ENCODE measurements around the gene STATH. TPM values are rescaled to one million over a fixed set of nuclear protein-coding genes. Genes with fewer than 3 reads are reported as not detected.

STATH gene
- not detected for polyA plus RNA-seq (2013, experiment 1 of 2)
- polyA plus RNA-seq (2013, experiment 2 of 2): not detected

- no peak within 1 kb of the TSS for H3K4me2 ChIP-seq (ENCODE audit: insufficient read depth, low read length, poor library complexity, severe bottlenecking)
- H2BK15ac ChIP-seq (ENCODE audit: low read length): no peak within 1 kb of the TSS
- H2BK12ac ChIP-seq (ENCODE audit: low read length): no peak within 1 kb of the TSS
- no peak within 1 kb of the TSS for H4K91ac ChIP-seq (ENCODE audit: low read depth, low read length, poor library complexity)
- no CpG with 5 or more reads among the region's 3 CpGs for WGBS, 2 donors (ENCODE audit: extremely low coverage in 2 of 2, insufficient read length in 2 of 2, insufficient replicate concordance in 1 of 2)
- no peak within 1 kb of the TSS for H2AFZ ChIP-seq (ENCODE audit: low read length)
- H3K27ac ChIP-seq (replicated peaks; ENCODE audit: low read length): no peak within 1 kb of the TSS
- H3K27me3 ChIP-seq (ENCODE audit: control insufficient read depth in 3 of 3, insufficient read depth in 3 of 3, low read depth in 1 of 3, low read length in 3 of 3): no peaks in the 10 kb centered on the region
- H3K4me1 ChIP-seq (ENCODE audit: control insufficient read depth in 2 of 2, insufficient read depth in 1 of 2, low read depth in 1 of 2, low read length in 2 of 2): no peaks in the 10 kb centered on the region
- no peaks in the 10 kb centered on the region for H3K9me3 ChIP-seq (replicated peaks in 1 of 2; ENCODE audit: control insufficient read depth in 2 of 2, insufficient read depth in 1 of 2, low read depth in 1 of 2, low read length in 2 of 2)
- H3K79me1 ChIP-seq (ENCODE audit: low read depth, low read length): no peaks in the 10 kb centered on the region
- no peak for DNase-seq (ENCODE audit: low spot score)
- H3K4me3 ChIP-seq (ENCODE audit: low read length in 2 of 2): no peak within 1 kb of the TSS
- H2AK5ac ChIP-seq (ENCODE audit: low read depth, low read length): no peak within 1 kb of the TSS
- no peak within 1 kb of the TSS for H3K18ac ChIP-seq (ENCODE audit: low read length)
- no peak within 1 kb of the TSS for H3K23ac ChIP-seq (ENCODE audit: low read depth, low read length, poor library complexity)
- H3K9ac ChIP-seq (ENCODE audit: low read depth, low read length, poor library complexity): no peak within 1 kb of the TSS
- H3K36me3 ChIP-seq (replicated peaks in 1 of 2; ENCODE audit: control insufficient read depth in 2 of 2, insufficient read depth in 2 of 2, low read length in 2 of 2): no peaks in the 10 kb centered on the region
- H4K8ac ChIP-seq (ENCODE audit: low read depth, low read length): no peak within 1 kb of the TSS
- H3K14ac ChIP-seq (ENCODE audit: low read length): no peak within 1 kb of the TSS
- H2BK5ac ChIP-seq (ENCODE audit: low read length): no peak within 1 kb of the TSS
- no peak within 1 kb of the TSS for H3K4ac ChIP-seq (ENCODE audit: low read length)
- H2BK120ac ChIP-seq (ENCODE audit: low read depth, low read length): no peak within 1 kb of the TSS
Observed at GRCh38 chr4:69995526-69996016, at the start of gene STATH. TSS of gene STATH (plus strand) at chr4:69995966. CDS start at chr4:69998438, 2,472 bp downstream.

- Histone ChIP-seq H3K4me1 (ENCODE audit: control insufficient read depth in 2 of 2, insufficient read depth in 1 of 2, low read depth in 1 of 2, low read length in 2 of 2) (no peaks in the 10 kb centered on the region), H2BK15ac (ENCODE audit: low read length) (no peak overlapping the region), H4K91ac (ENCODE audit: low read depth, low read length, poor library complexity) (no peak overlapping the region), H3K27ac (replicated peaks; ENCODE audit: low read length) (no peak overlapping the region), H2BK120ac (ENCODE audit: low read depth, low read length) (no peak overlapping the region), H3K9me3 (replicated peaks in 1 of 2; ENCODE audit: control insufficient read depth in 2 of 2, insufficient read depth in 1 of 2, low read depth in 1 of 2, low read length in 2 of 2) (no peaks in the 10 kb centered on the region), H3K27me3 (ENCODE audit: control insufficient read depth in 3 of 3, insufficient read depth in 3 of 3, low read depth in 1 of 3, low read length in 3 of 3) (no peaks in the 10 kb centered on the region), H3K23ac (ENCODE audit: low read depth, low read length, poor library complexity) (no peak overlapping the region), H3K4me3 (ENCODE audit: low read length in 2 of 2) (no peak overlapping the region), H2BK5ac (ENCODE audit: low read length) (no peak overlapping the region), H3K36me3 (replicated peaks in 1 of 2; ENCODE audit: control insufficient read depth in 2 of 2, insufficient read depth in 2 of 2, low read length in 2 of 2) (no peaks in the 10 kb centered on the region), H3K18ac (ENCODE audit: low read length) (no peak overlapping the region), H3K4me2 (ENCODE audit: insufficient read depth, low read length, poor library complexity, severe bottlenecking) (no peak overlapping the region), H4K8ac (ENCODE audit: low read depth, low read length) (no peak overlapping the region), H3K79me1 (ENCODE audit: low read depth, low read length) (no peaks in the 10 kb centered on the region), H2AFZ (ENCODE audit: low read length) (no peak overlapping the region), H3K4ac (ENCODE audit: low read length) (no peak overlapping the region), H3K9ac (ENCODE audit: low read depth, low read length, poor library complexity) (no peak overlapping the region), H3K14ac (ENCODE audit: low read length) (no peak overlapping the region), H2BK12ac (ENCODE audit: low read length) (no peak overlapping the region), H2AK5ac (ENCODE audit: low read depth, low read length) (no peak overlapping the region)
- DNase-seq (ENCODE audit: low spot score): no peak
- no CpG with 5 or more reads among the region's 3 CpGs for WGBS, 2 donors (ENCODE audit: extremely low coverage in 2 of 2, insufficient read length in 2 of 2, insufficient replicate concordance in 1 of 2)
Observed at GRCh38 chr4:69951602-69952001, 44.2 kb upstream of the STATH start.

DNA sequence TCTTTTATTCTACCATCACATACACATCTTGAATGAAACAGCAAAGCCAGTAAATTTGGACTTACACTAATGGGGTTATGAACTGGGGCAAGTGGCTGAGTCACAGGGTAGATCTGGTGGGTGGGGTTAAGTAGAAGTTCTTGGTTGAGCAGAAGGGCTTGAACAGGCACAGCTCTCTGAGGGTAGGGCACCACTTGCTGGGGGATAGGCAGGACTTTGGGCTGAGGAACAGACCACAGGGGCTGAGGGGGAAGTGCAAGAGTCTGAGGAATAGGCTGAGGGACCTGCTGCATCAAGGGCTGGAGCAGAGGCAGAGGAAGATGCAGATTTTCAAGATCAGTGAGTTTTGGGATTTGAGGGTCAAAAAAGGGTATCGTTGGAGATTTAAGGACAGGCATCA, 38.6 kb upstream of the STATH start:
- Histone ChIP-seq H2AK5ac (ENCODE audit: low read depth, low read length) (no peak overlapping the region), H3K23ac (ENCODE audit: low read depth, low read length, poor library complexity) (no peak overlapping the region)

GRCh38 chr4:69965628-69966027, 30.1 kb upstream of the STATH start, which contains the start of gene CSN2:
TSS of gene CSN2 (minus strand) at chr4:69965728. CDS start at chr4:69960995, 4,733 bp downstream.
- no peak for DNase-seq (ENCODE audit: low spot score)
- H3K36me3 ChIP-seq (replicated peaks in 1 of 2; ENCODE audit: control insufficient read depth in 2 of 2, insufficient read depth in 2 of 2, low read length in 2 of 2): no peaks in the 10 kb centered on the region
- no peak within 1 kb of the TSS for H2BK5ac ChIP-seq (ENCODE audit: low read length)
- no peaks in the 10 kb centered on the region for H3K27me3 ChIP-seq (ENCODE audit: control insufficient read depth in 3 of 3, insufficient read depth in 3 of 3, low read depth in 1 of 3, low read length in 3 of 3)
- H3K18ac ChIP-seq (ENCODE audit: low read length): no peak within 1 kb of the TSS
- no peaks in the 10 kb centered on the region for H3K9me3 ChIP-seq (replicated peaks in 1 of 2; ENCODE audit: control insufficient read depth in 2 of 2, insufficient read depth in 1 of 2, low read depth in 1 of 2, low read length in 2 of 2)
- H2BK120ac ChIP-seq (ENCODE audit: low read depth, low read length): no peak within 1 kb of the TSS
- no peak within 1 kb of the TSS for H3K4me2 ChIP-seq (ENCODE audit: insufficient read depth, low read length, poor library complexity, severe bottlenecking)
- H3K23ac ChIP-seq (ENCODE audit: low read depth, low read length, poor library complexity): no peak within 1 kb of the TSS
- H3K4me3 ChIP-seq (ENCODE audit: low read length in 2 of 2): no peak within 1 kb of the TSS
- no peak within 1 kb of the TSS for H3K27ac ChIP-seq (replicated peaks; ENCODE audit: low read length)
- no peaks in the 10 kb centered on the region for H3K4me1 ChIP-seq (ENCODE audit: control insufficient read depth in 2 of 2, insufficient read depth in 1 of 2, low read depth in 1 of 2, low read length in 2 of 2)
- no peak within 1 kb of the TSS for H2BK15ac ChIP-seq (ENCODE audit: low read length)
- H3K79me1 ChIP-seq (ENCODE audit: low read depth, low read length): no peaks in the 10 kb centered on the region
- no peak within 1 kb of the TSS for H3K14ac ChIP-seq (ENCODE audit: low read length)
- no peak within 1 kb of the TSS for H3K4ac ChIP-seq (ENCODE audit: low read length)
- no CpG with 5 or more reads among the region's 2 CpGs for WGBS, 2 donors (ENCODE audit: extremely low coverage in 2 of 2, insufficient read length in 2 of 2, insufficient replicate concordance in 1 of 2)
- no peak within 1 kb of the TSS for H4K8ac ChIP-seq (ENCODE audit: low read depth, low read length)
- H3K9ac ChIP-seq (ENCODE audit: low read depth, low read length, poor library complexity): no peak within 1 kb of the TSS
- no peak within 1 kb of the TSS for H2AK5ac ChIP-seq (ENCODE audit: low read depth, low read length)
- no peak within 1 kb of the TSS for H2AFZ ChIP-seq (ENCODE audit: low read length)
- H4K91ac ChIP-seq (ENCODE audit: low read depth, low read length, poor library complexity): no peak within 1 kb of the TSS
- no peak within 1 kb of the TSS for H2BK12ac ChIP-seq (ENCODE audit: low read length)

More for the DNA sequence above, 38.6 kb upstream of the STATH start:
- no peak overlapping the region for H3K4ac ChIP-seq (ENCODE audit: low read length)
- no peak overlapping the region for H2BK120ac ChIP-seq (ENCODE audit: low read depth, low read length)
- no peak overlapping the region for H3K4me2 ChIP-seq (ENCODE audit: insufficient read depth, low read length, poor library complexity, severe bottlenecking)
- no peaks in the 10 kb centered on the region for H3K27me3 ChIP-seq (ENCODE audit: control insufficient read depth in 3 of 3, insufficient read depth in 3 of 3, low read depth in 1 of 3, low read length in 3 of 3)
- H3K14ac ChIP-seq (ENCODE audit: low read length): no peak overlapping the region
- peak overlapping the region; percentile 16 for H3K18ac ChIP-seq (ENCODE audit: low read length)
- no peaks in the 10 kb centered on the region for H3K9me3 ChIP-seq (replicated peaks in 1 of 2; ENCODE audit: control insufficient read depth in 2 of 2, insufficient read depth in 1 of 2, low read depth in 1 of 2, low read length in 2 of 2)
- no peak overlapping the region for H2BK5ac ChIP-seq (ENCODE audit: low read length)
- H4K91ac ChIP-seq (ENCODE audit: low read depth, low read length, poor library complexity): no peak overlapping the region
- no peak overlapping the region for H3K9ac ChIP-seq (ENCODE audit: low read depth, low read length, poor library complexity)
- peaks cover 0 to 2% of the 10 kb centered on the region in 2 donors for H3K4me1 ChIP-seq (ENCODE audit: control insufficient read depth in 2 of 2, insufficient read depth in 1 of 2, low read depth in 1 of 2, low read length in 2 of 2)
- no peak overlapping the region for H4K8ac ChIP-seq (ENCODE audit: low read depth, low read length)
- H2BK12ac ChIP-seq (ENCODE audit: low read length): no peak overlapping the region
- DNase-seq (ENCODE audit: low spot score): no peak
- WGBS, 2 donors (ENCODE audit: extremely low coverage in 2 of 2, insufficient read length in 2 of 2, insufficient replicate concordance in 1 of 2): no CpG with 5 or more reads among the region's 1 CpG
- no peak overlapping the region for H2AFZ ChIP-seq (ENCODE audit: low read length)
- no peak overlapping the region for H3K4me3 ChIP-seq (ENCODE audit: low read length in 2 of 2)
- H3K79me1 ChIP-seq (ENCODE audit: low read depth, low read length): no peaks in the 10 kb centered on the region
- H3K36me3 ChIP-seq (replicated peaks in 1 of 2; ENCODE audit: control insufficient read depth in 2 of 2, insufficient read depth in 2 of 2, low read length in 2 of 2): no peaks in the 10 kb centered on the region
- H2BK15ac ChIP-seq (ENCODE audit: low read length): no peak overlapping the region
- no peak overlapping the region for H3K27ac ChIP-seq (replicated peaks; ENCODE audit: low read length)
